B cell (primary cell): Measurements from ENCODE around the gene CERCAM. TPM values are rescaled to one million over a fixed set of nuclear protein-coding genes. Genes with fewer than 3 reads are reported as not detected.

Experiments used
- ATAC-seq: fragments of 200-7000 bp; cut with Tn5 transposase; one replicate; pipeline ENCODE4 v1.10.0; 2021; ENCODE audit warnings: low read depth, mild to moderate bottlenecking, moderate number of reproducible peaks, moderate library complexity
- CTCF ChIA-PET: fragments of 350-600 bp; sonication (Branson Sonifier 250); formaldehyde crosslinking; loops from one replicate; lab custom pipeline; 2021; ENCODE audit warnings: antibody characterized with exemption, inconsistent platforms; lab: Charles Lee
- POLR2A ChIA-PET: fragments of 350-600 bp; sonication (Branson Sonifier 250); formaldehyde crosslinking; loops from one replicate; lab custom pipeline; 2021; ENCODE audit warnings: antibody characterized with exemption; lab: Charles Lee
- DNase-seq: peaks from one replicate; pipeline ENCODE4 v3.0.0; 2013
- H2AFZ ChIP-seq: 2 replicates; pipeline ENCODE4 v1.6.1; 2012; ENCODE audit warnings: mild to moderate bottlenecking, low read depth, low read length; ENCODE audit not compliant: insufficient read depth, poor library complexity, severe bottlenecking
- H3K27ac ChIP-seq, 2 donors: 1 replicate in 1 of 2; 2 replicates in 1 of 2; pipeline ENCODE4 v1.5.1; 2012 to 2013; ENCODE audit warnings: low read length in 2 of 2, mild to moderate bottlenecking in 2 of 2, moderate library complexity in 1 of 2
- H3K27me3 ChIP-seq, 4 experiments: fragments of 200-600 bp in 1 of 4; sonication (generic) in 1 of 4; replicated peaks in 1 of 4; 1 replicate in 2 of 4; 2 replicates in 2 of 4; pipeline versions ENCODE4 v1.6.1 to v1.7.0; 2013 to 2016; ENCODE audit warnings: low read length in 3 of 4, mild to moderate bottlenecking in 2 of 4, mixed read lengths in 1 of 4, moderate library complexity in 1 of 4; ENCODE audit not compliant: insufficient read depth in 4 of 4, control insufficient read depth in 3 of 4; ENCODE audit errors: control extremely low read depth in 1 of 4
- H3K36me3 ChIP-seq, 2 experiments: replicated peaks in 1 of 2; 1 replicate in 1 of 2; 2 replicates in 1 of 2; pipeline versions ENCODE4 v1.6.1 to v1.7.1; 2013; ENCODE audit warnings: low read length in 1 of 2; ENCODE audit not compliant: insufficient read depth in 2 of 2, control insufficient read depth in 1 of 2; ENCODE audit errors: control extremely low read depth in 1 of 2, extremely low read depth in 1 of 2
- H3K4me1 ChIP-seq, 2 donors: fragments of 200-600 bp in 1 of 2; sonication (generic) in 1 of 2; 1 replicate in 1 of 2; 2 replicates in 1 of 2; pipeline versions ENCODE4 v1.5.1 to v1.6.1; 2013 to 2017; ENCODE audit warnings: low read length in 2 of 2; ENCODE audit not compliant: control insufficient read depth in 2 of 2, insufficient read depth in 2 of 2
- H3K4me2 ChIP-seq: replicated peaks from 2 replicates; pipeline ENCODE3; 2012; ENCODE audit warnings: mild to moderate bottlenecking, low read depth, low read length; ENCODE audit not compliant: poor library complexity, severe bottlenecking
- H3K4me3 ChIP-seq, 5 experiments: fragments of 200-600 bp in 1 of 5; sonication (generic) in 1 of 5; 1 replicate in 3 of 5; 2 replicates in 2 of 5; pipeline versions ENCODE4 v1.5.1 to v1.7.0; 2011 to 2016; ENCODE audit warnings: low read length in 4 of 5, mild to moderate bottlenecking in 4 of 5, low read depth in 2 of 5, control low read depth in 1 of 5, moderate library complexity in 1 of 5; ENCODE audit not compliant: insufficient read depth in 1 of 5; ENCODE audit errors: control extremely low read depth in 1 of 5, extremely low read depth in 1 of 5
- H3K79me2 ChIP-seq: fragments of 200-600 bp; sonication (generic); one replicate; pipeline ENCODE4 v1.6.0; 2016; ENCODE audit warnings: low read length; ENCODE audit not compliant: control insufficient read depth, insufficient read depth
- H3K9ac ChIP-seq: fragments of 200-600 bp; sonication (generic); 2 replicates; pipeline ENCODE4 v1.6.1; 2017; ENCODE audit warnings: mild to moderate bottlenecking, low read length, moderate library complexity
- H3K9me3 ChIP-seq, 3 donors: one replicate each; pipeline versions ENCODE4 v1.6.1 to v1.7.1; 2013; ENCODE audit warnings: low read length in 2 of 3; ENCODE audit not compliant: control insufficient read depth in 2 of 3, insufficient read depth in 1 of 3; ENCODE audit errors: control extremely low read depth in 1 of 3
- H4K20me1 ChIP-seq: 2 replicates; pipeline ENCODE4 v1.6.0; 2012; ENCODE audit warnings: mild to moderate bottlenecking, low read length; ENCODE audit not compliant: insufficient read depth, control insufficient read depth, poor library complexity, severe bottlenecking
- H3K27ac Mint-ChIP-seq: one replicate; pipeline ENCODE4 v1.8.0; 2021; ENCODE audit warnings: mixed read lengths
- H3K27me3 Mint-ChIP-seq: one replicate; pipeline ENCODE4 v1.8.0; 2021; ENCODE audit warnings: mixed read lengths
- H3K4me1 Mint-ChIP-seq: one replicate; pipeline ENCODE4 v1.8.0; 2021; ENCODE audit warnings: mixed read lengths
- H3K4me3 Mint-ChIP-seq: one replicate; pipeline ENCODE4 v1.8.0; 2021; ENCODE audit warnings: mixed read lengths
- H3K9me3 Mint-ChIP-seq: one replicate; pipeline ENCODE4 v1.8.0; 2022; ENCODE audit warnings: mixed read lengths; ENCODE audit not compliant: insufficient read depth
- EZH2 ChIP-seq: IDR thresholded peaks from 2 replicates; pipeline ENCODE4 v1.6.1; 2012; ENCODE audit warnings: borderline replicate concordance, low read depth, mild to moderate bottlenecking, moderate library complexity, low read length; ENCODE audit not compliant: insufficient read depth, poor library complexity, severe bottlenecking
- WGBS: methylation state at CpG from one replicate; pipeline ENCODE4 v1.1.5; 2013; ENCODE audit warnings: missing lambda C conversion rate; ENCODE audit not compliant: insufficient coverage; 5-methylcytosine and 5-hydroxymethylcytosine counted together
- intact Hi-C: fragments of 100-400 bp; cut with micrococcal nuclease; formaldehyde crosslinking; loops from one replicate; pipeline ENCODE4 v1.10.0; 2022
- polyA plus RNA-seq: library from polyadenylated mRNA; depleted of rRNA; stranded (reverse); fragments of >200 nt; gene quantifications from 2 replicates; pipeline ENCODE4 v1.2.3, GENCODE V29; 2012
- total RNA-seq, 2 donors: library from RNA; stranded (reverse); fragments of 120-200 nt in 1 of 2; gene quantifications; 1 replicate in 1 of 2; 2 replicates in 1 of 2; pipeline versions ENCODE4 v1.2.3 to v1.2.4, GENCODE V29; 2013 to 2022
- TF ChIP-seq, protein P1 (sequence below): fragments of 200-600 bp; IDR thresholded peaks from one replicate; pipeline ENCODE4 v1.8.0; 2022; ENCODE audit warnings: antibody characterized with exemption, mild to moderate bottlenecking

Gene CERCAM
- total and polyA plus RNA-seq, 2 donors (not counting 1 experiment from before 2014, with no cell fraction given) = 2.4 to 3.8 TPM

DNA sequence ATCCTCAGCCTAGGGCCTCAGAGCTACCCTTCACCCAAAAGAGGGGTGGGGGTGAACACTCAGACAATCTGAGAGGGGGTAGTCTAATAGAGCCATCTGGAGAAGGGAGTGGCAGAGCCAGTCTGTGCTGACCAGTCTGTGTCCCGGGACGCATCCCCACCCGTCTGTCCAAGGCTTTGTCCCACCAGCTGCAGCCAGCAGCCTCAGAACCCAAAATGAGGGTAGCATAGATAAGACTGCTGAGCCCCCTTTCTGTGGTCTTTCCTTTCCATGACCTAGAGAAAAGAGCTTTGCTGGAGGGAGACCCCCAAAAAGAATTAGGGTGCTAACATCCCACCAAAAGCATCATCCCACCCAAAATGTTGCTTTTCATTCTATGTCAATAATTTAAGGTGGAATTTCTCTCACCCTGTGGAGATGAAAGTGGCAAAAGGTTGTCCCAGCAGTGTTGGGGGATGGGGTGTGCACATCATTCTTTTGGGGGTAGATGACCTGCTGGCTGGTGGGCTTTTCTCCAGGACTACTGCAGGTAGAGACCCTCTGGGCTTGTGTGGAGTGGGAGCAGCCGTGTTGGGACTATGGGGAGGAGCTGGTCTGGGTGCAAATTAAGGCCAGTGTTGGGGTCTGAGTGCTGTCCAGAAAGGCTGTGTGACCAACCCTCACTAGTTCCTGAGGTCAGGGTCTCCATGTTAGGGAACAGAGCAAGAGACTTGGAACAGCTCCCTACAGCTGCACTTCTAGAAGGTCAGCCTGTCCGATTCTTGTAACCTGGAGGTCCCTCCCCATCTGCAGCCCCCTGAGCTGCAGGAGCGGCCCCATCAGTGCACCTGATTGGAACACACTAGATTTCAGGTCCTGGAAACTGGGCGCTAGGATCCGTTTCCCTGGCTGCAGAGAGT, 29.6 kb upstream of the CERCAM start:
- H3K27ac Mint-ChIP-seq = no peak overlapping the region
- 97% methylated on average over 5 of the region's 8 CpGs for WGBS
- H3K27me3 Mint-ChIP-seq = no peaks in the 10 kb centered on the region
- Histone ChIP-seq H3K4me1 (no peaks in the 10 kb centered on the region), H3K4me3 (no peak overlapping the region), H3K36me3 (peaks cover 0 to 53% of the 10 kb centered on the region in 2 experiments), H3K4me2 (no peak overlapping the region), H3K79me2 (no peaks in the 10 kb centered on the region), H3K9me3 (no peaks in the 10 kb centered on the region), H3K9ac (no peak overlapping the region), H3K27ac (no peak overlapping the region), H4K20me1 (peaks cover 3% of the 10 kb centered on the region), H3K27me3 (no peaks in the 10 kb centered on the region), H2AFZ (no peak overlapping the region)
- ATAC-seq (no peak), DNase-seq (no peak)
- no peak for TF ChIP-seq EZH2
- TF ChIP-seq, protein P1, sequence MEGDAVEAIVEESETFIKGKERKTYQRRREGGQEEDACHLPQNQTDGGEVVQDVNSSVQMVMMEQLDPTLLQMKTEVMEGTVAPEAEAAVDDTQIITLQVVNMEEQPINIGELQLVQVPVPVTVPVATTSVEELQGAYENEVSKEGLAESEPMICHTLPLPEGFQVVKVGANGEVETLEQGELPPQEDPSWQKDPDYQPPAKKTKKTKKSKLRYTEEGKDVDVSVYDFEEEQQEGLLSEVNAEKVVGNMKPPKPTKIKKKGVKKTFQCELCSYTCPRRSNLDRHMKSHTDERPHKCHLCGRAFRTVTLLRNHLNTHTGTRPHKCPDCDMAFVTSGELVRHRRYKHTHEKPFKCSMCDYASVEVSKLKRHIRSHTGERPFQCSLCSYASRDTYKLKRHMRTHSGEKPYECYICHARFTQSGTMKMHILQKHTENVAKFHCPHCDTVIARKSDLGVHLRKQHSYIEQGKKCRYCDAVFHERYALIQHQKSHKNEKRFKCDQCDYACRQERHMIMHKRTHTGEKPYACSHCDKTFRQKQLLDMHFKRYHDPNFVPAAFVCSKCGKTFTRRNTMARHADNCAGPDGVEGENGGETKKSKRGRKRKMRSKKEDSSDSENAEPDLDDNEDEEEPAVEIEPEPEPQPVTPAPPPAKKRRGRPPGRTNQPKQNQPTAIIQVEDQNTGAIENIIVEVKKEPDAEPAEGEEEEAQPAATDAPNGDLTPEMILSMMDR = no peak
- H3K4me3 Mint-ChIP-seq = no peak overlapping the region
- no peaks in the 10 kb centered on the region for H3K4me1 Mint-ChIP-seq
- ChIA-PET CTCF (interaction anchor here (1.1 kb wide), 1 partner anchor 29 kb away, joined by 3 read pairs; no protein-coding TSS in a partner anchor), POLR2A (interaction anchor here (0.6 kb wide), 1 partner anchor 90 kb away, joined by 5 read pairs; no protein-coding TSS in a partner anchor)
- intact Hi-C loops = no loop called here
- no peaks in the 10 kb centered on the region for H3K9me3 Mint-ChIP-seq

DNA sequence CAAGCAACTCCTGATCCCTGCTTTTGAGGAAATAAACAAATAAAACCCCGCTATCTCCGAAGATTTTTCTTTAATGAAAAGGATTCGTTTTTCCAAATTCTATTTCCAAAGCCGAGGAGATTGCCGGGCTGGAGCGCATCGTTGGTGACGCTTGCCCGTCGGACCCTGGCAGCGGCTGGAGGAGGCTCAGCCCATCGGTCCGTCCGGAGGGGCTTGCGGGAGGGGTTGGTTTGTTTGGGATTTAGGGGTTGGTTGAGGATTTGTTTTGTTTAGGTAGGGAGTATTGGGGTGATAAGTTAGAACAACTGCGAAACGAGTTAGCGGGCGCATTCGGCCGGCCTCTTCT, 28.7 kb upstream of the CERCAM start:
- Histone ChIP-seq H3K4me1 (no peaks in the 10 kb centered on the region), H3K27me3 (no peaks in the 10 kb centered on the region), H3K36me3 (peaks cover 0 to 45% of the 10 kb centered on the region in 2 experiments), H3K4me3 (no peak overlapping the region), H4K20me1 (no peaks in the 10 kb centered on the region), H3K9me3 (no peaks in the 10 kb centered on the region), H3K4me2 (no peak overlapping the region), H3K9ac (no peak overlapping the region), H3K79me2 (no peaks in the 10 kb centered on the region), H3K27ac (no peak overlapping the region), H2AFZ (no peak overlapping the region)
- DNase-seq (no peak), ATAC-seq (no peak)
- Mint-ChIP-seq H3K27ac (no peak overlapping the region), H3K4me1 (peaks cover 1% of the 10 kb centered on the region), H3K4me3 (no peak overlapping the region), H3K27me3 (no peaks in the 10 kb centered on the region), H3K9me3 (no peaks in the 10 kb centered on the region)
- POLR2A ChIA-PET = no interaction called here
- CTCF ChIA-PET = no interaction called here
- intact Hi-C loops = no loop called here
- no peak for TF ChIP-seq EZH2
- TF ChIP-seq, protein P1 = no peak
- WGBS = 97% methylated on average over 21 of the region's 21 CpGs
